Fibroblast of the aortic adventitia (primary cell): Measurements from ENCODE around the gene SAC3D1. TPM values are rescaled to one million over a fixed set of nuclear protein-coding genes. Genes with fewer than 3 reads are reported as not detected.
A peak's percentile ranks its signal among the peaks of the same experiment; 100 is the strongest.

ENCODE experiments used
- DNase-seq: peaks from one replicate; pipeline ENCODE4 v3.0.0-alpha.2; 2010; ENCODE audit warnings: low read depth
- H3K4me3 ChIP-seq: 2 replicates; pipeline ENCODE4 v1.5.1; 2011; ENCODE audit warnings: low read depth, mild to moderate bottlenecking, control low read depth, low read length, moderate library complexity
- CTCF ChIP-seq: IDR thresholded peaks from 2 replicates; pipeline ENCODE4 v1.5.1; 2011; ENCODE audit warnings: mild to moderate bottlenecking, low read length, control low read depth, inconsistent platforms; ENCODE audit not compliant: insufficient read depth
- total RNA-seq: library from RNA; depleted of rRNA; stranded (reverse); fragments of >200 nt; gene quantifications from 2 replicates; pipeline ENCODE4 v1.2.3, GENCODE V29; 2012; ENCODE audit warnings: low replicate concordance

SAC3D1 gene
- total RNA-seq, 1 donor: 13.0 TPM

- no peak for DNase-seq
- H3K4me3 ChIP-seq: no peak overlapping the region
- no peak for TF ChIP-seq CTCF
These were observed 4.1 kb upstream of the SAC3D1 start for GRCh38 chr11:65036931-65037330.

- peak overlapping the region; percentile 76 for H3K4me3 ChIP-seq
- no peak for TF ChIP-seq CTCF
- DNase-seq: no peak
These were observed 527 bp upstream of the SAC3D1 start for GRCh38 chr11:65040520-65040846.

GRCh38 chr11:65042891-65043290 is 1.9 kb downstream of the SAC3D1 start:
- no peak overlapping the region for H3K4me3 ChIP-seq
- no peak for TF ChIP-seq CTCF
- DNase-seq: no peak

GRCh38 chr11:65043881-65044501 is 3.0 kb downstream of the SAC3D1 start:
- DNase-seq: peak; percentile 66
- TF ChIP-seq CTCF: no peak

GRCh38 chr11:65045061-65045460 is 4.1 kb downstream of the SAC3D1 start:
- no peak for TF ChIP-seq CTCF
- no peak overlapping the region for H3K4me3 ChIP-seq
- no peak for DNase-seq

More at GRCh38 chr11:65043881-65044501, 3.0 kb downstream of the SAC3D1 start:
- no peak overlapping the region for H3K4me3 ChIP-seq

GRCh38 chr11:65045728-65046127 is 4.7 kb downstream of the SAC3D1 start:
- DNase-seq: no peak
- no peak for TF ChIP-seq CTCF

More at GRCh38 chr11:65045728-65046127, 4.7 kb downstream of the SAC3D1 start:
- H3K4me3 ChIP-seq: no peak overlapping the region
